ENCODE results near the gene FRMPD4. TPM values are rescaled to one million over a fixed set of nuclear protein-coding genes. Genes with fewer than 3 reads are reported as not detected.

Gene FRMPD4
- total RNA-seq, 1 donor from 2014 or later, result 0.54 TPM

- Histone ChIP-seq H3K4me2 (ENCODE audit: low read length) (no peak overlapping the region), H3K79me2 (ENCODE audit: insufficient read depth, low read length) (no peaks in the 10 kb centered on the region), H4K20me1 (ENCODE audit: insufficient read depth, low read length) (no peaks in the 10 kb centered on the region), H3K27me3 (ENCODE audit: insufficient read depth, low read length) (no peaks in the 10 kb centered on the region), H2AFZ (ENCODE audit: low read depth, low read length) (no peak overlapping the region), H3K27ac (ENCODE audit: low read depth, low read length) (no peak overlapping the region), H3K9me3 (ENCODE audit: insufficient read depth, low read depth, low read length) (no peaks in the 10 kb centered on the region), H3K4me3 (ENCODE audit: insufficient read depth, low read depth, low read length) (no peak overlapping the region), H3K4me1 (ENCODE audit: insufficient read depth, low read length) (no peaks in the 10 kb centered on the region), H3K36me3 (ENCODE audit: insufficient read depth, low read length) (no peaks in the 10 kb centered on the region), H3K9ac (ENCODE audit: low read length) (no peak overlapping the region)
- H3K27me3 Mint-ChIP-seq (ENCODE audit: low read depth, unreplicated experiment), result no peaks in the 10 kb centered on the region
- peak; percentile 60 for FAIRE-seq
- peak; percentile 16 for DNase-seq (ENCODE audit: low read depth)
- H3K27ac Mint-ChIP-seq (ENCODE audit: unreplicated experiment), result no peak overlapping the region
- peaks cover 2% of the 10 kb centered on the region for H3K4me1 Mint-ChIP-seq (ENCODE audit: low read depth, unreplicated experiment)
- no peaks in the 10 kb centered on the region for H3K36me3 Mint-ChIP-seq (ENCODE audit: low read depth, unreplicated experiment)
- no peaks in the 10 kb centered on the region for H3K9me3 Mint-ChIP-seq (ENCODE audit: unreplicated experiment)
- TF ChIP-seq EZH2 (IDR thresholded peaks at IDR 0.05; ENCODE audit: insufficient read depth, low read length), result no peak
- TF ChIP-seq CTCF (IDR thresholded peaks at IDR 0.05; ENCODE audit: insufficient read depth, low read depth, low read length), result no peak
- H3K4me3 Mint-ChIP-seq (ENCODE audit: unreplicated experiment), result no peak overlapping the region
Measured at GRCh38 chrX:12411831-12412230, 273.6 kb downstream of the FRMPD4 start.

GRCh38 chrX:12412561-12412960 lies 274.3 kb downstream of the FRMPD4 start:
- DNase-seq (ENCODE audit: low read depth) (no peak), FAIRE-seq (peak; percentile 98)
- Histone ChIP-seq H2AFZ (ENCODE audit: low read depth, low read length) (no peak overlapping the region), H3K27me3 (ENCODE audit: insufficient read depth, low read length) (no peaks in the 10 kb centered on the region), H4K20me1 (ENCODE audit: insufficient read depth, low read length) (no peaks in the 10 kb centered on the region), H3K36me3 (ENCODE audit: insufficient read depth, low read length) (no peaks in the 10 kb centered on the region), H3K79me2 (ENCODE audit: insufficient read depth, low read length) (no peaks in the 10 kb centered on the region), H3K4me2 (ENCODE audit: low read length) (no peak overlapping the region), H3K9me3 (ENCODE audit: insufficient read depth, low read depth, low read length) (no peaks in the 10 kb centered on the region), H3K27ac (ENCODE audit: low read depth, low read length) (no peak overlapping the region), H3K4me1 (ENCODE audit: insufficient read depth, low read length) (no peaks in the 10 kb centered on the region), H3K9ac (ENCODE audit: low read length) (no peak overlapping the region), H3K4me3 (ENCODE audit: insufficient read depth, low read depth, low read length) (no peak overlapping the region)
- Mint-ChIP-seq H3K36me3 (ENCODE audit: low read depth, unreplicated experiment) (no peaks in the 10 kb centered on the region), H3K4me1 (ENCODE audit: low read depth, unreplicated experiment) (peaks cover 2% of the 10 kb centered on the region), H3K27ac (ENCODE audit: unreplicated experiment) (no peak overlapping the region), H3K27me3 (ENCODE audit: low read depth, unreplicated experiment) (no peaks in the 10 kb centered on the region), H3K9me3 (ENCODE audit: unreplicated experiment) (no peaks in the 10 kb centered on the region), H3K4me3 (ENCODE audit: unreplicated experiment) (no peak overlapping the region)
- no peak for TF ChIP-seq CTCF (IDR thresholded peaks at IDR 0.05; ENCODE audit: insufficient read depth, low read depth, low read length)
- TF ChIP-seq EZH2 (IDR thresholded peaks at IDR 0.05; ENCODE audit: insufficient read depth, low read length), result no peak

- Histone ChIP-seq H3K27me3 (ENCODE audit: insufficient read depth, low read length) (no peaks in the 10 kb centered on the region), H3K9me3 (ENCODE audit: insufficient read depth, low read depth, low read length) (no peaks in the 10 kb centered on the region), H3K4me3 (ENCODE audit: insufficient read depth, low read depth, low read length) (no peak overlapping the region), H3K4me1 (ENCODE audit: insufficient read depth, low read length) (no peaks in the 10 kb centered on the region), H2AFZ (ENCODE audit: low read depth, low read length) (no peak overlapping the region), H4K20me1 (ENCODE audit: insufficient read depth, low read length) (no peaks in the 10 kb centered on the region), H3K79me2 (ENCODE audit: insufficient read depth, low read length) (no peaks in the 10 kb centered on the region), H3K27ac (ENCODE audit: low read depth, low read length) (no peak overlapping the region), H3K36me3 (ENCODE audit: insufficient read depth, low read length) (no peaks in the 10 kb centered on the region), H3K9ac (ENCODE audit: low read length) (no peak overlapping the region), H3K4me2 (ENCODE audit: low read length) (no peak overlapping the region)
- Mint-ChIP-seq H3K4me3 (ENCODE audit: unreplicated experiment) (no peak overlapping the region), H3K9me3 (ENCODE audit: unreplicated experiment) (no peaks in the 10 kb centered on the region), H3K4me1 (ENCODE audit: low read depth, unreplicated experiment) (no peaks in the 10 kb centered on the region), H3K27ac (ENCODE audit: unreplicated experiment) (no peak overlapping the region), H3K27me3 (ENCODE audit: low read depth, unreplicated experiment) (no peaks in the 10 kb centered on the region), H3K36me3 (ENCODE audit: low read depth, unreplicated experiment) (no peaks in the 10 kb centered on the region)
- FAIRE-seq, result no peak
- DNase-seq (ENCODE audit: low read depth), result no peak
- TF ChIP-seq EZH2 (IDR thresholded peaks at IDR 0.05; ENCODE audit: insufficient read depth, low read length) (no peak), CTCF (IDR thresholded peaks at IDR 0.05; ENCODE audit: insufficient read depth, low read depth, low read length) (no peak)
Measured at GRCh38 chrX:12419591-12419990, 281.3 kb downstream of the FRMPD4 start.

All from astrocyte (in vitro differentiated cells and primary cell).